SH-SY5Y (cell line): ENCODE data around the gene ANKS4B.

Experiments
- GATA2 ChIP-seq: IDR thresholded peaks from 2 replicates; pipeline ENCODE4 v1.6.1; 2011; ENCODE audit warnings: mild to moderate bottlenecking, low read depth, low read length
- GATA3 ChIP-seq: IDR thresholded peaks from 2 replicates; pipeline ENCODE4 v1.6.1; 2011; ENCODE audit warnings: low read depth, mild to moderate bottlenecking, low read length, moderate library complexity

DNA sequence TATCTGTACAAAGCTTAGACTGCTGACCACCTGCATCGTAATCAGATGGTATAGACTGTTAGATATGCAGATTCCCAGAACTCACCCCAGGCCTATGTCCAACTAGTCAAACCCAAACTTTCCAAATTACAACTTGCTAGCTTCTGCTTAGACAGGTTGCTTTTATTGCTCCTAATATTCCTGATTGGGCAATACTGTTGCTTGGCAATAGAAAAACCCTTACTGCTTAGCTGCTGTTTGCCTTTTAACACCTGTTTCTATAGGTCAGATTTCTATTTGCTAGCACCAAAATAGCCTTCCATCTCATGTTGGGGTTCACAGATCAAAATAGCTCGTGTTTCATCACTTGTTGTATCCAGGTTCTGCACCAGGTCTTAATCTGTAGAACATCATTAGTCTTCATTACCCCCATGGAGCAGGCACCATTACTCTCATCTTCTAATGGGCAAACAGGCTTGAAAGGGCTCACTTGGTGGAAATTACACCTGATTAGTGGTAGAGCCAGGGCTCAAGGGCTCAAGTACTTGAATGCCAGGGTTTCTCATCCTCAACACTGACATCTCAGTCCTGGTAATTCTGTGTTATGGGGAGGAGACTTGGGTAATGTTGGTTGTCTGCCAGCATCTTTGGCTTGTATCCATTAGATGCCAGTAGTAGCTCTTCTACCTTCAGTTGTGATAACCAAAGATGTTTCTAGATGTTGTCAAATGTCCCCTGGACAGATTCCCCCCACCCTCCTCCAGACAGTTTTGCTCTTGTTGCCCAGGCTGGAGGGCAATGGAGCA lies 24.9 kb upstream of the ANKS4B start:
- TF ChIP-seq GATA2 (no peak), GATA3 (no peak)
